H7 (cell line): ENCODE data around the gene KCNH6. TPM values are rescaled to one million over a fixed set of nuclear protein-coding genes. Genes with fewer than 3 reads are reported as not detected.

Source experiments
- DNase-seq: peaks from one replicate; pipeline ENCODE4 v3.0.0; 2012
- H3K27me3 ChIP-seq: 2 replicates; pipeline ENCODE4 v1.6.0; 2011; ENCODE audit warnings: mild to moderate bottlenecking, low read length; ENCODE audit not compliant: control insufficient read depth, insufficient read depth
- H3K36me3 ChIP-seq: replicated peaks from 2 replicates; pipeline ENCODE4 v1.5.1; 2011; ENCODE audit warnings: low read length; ENCODE audit not compliant: control insufficient read depth, insufficient read depth
- H3K4me3 ChIP-seq: 2 replicates; pipeline ENCODE4 v1.5.1; 2011; ENCODE audit warnings: low read depth, mild to moderate bottlenecking, control low read depth, low read length, moderate library complexity; ENCODE audit not compliant: insufficient read depth
- total RNA-seq: library from RNA; depleted of rRNA; stranded (reverse); fragments of >200 nt; shearing (Covaris generic); gene quantifications from 2 replicates; pipeline ENCODE4 v1.2.3, GENCODE V29; 2014

The KCNH6 gene
- total RNA-seq, 1 experiment from 2014 or later = 1.5 TPM

- DNase-seq = peak; percentile 65
- Histone ChIP-seq H3K36me3 (no peaks in the 10 kb centered on the region), H3K4me3 (no peak overlapping the region), H3K27me3 (no peaks in the 10 kb centered on the region)
Measured at GRCh38 chr17:63542942-63543821, 20.0 kb downstream of the KCNH6 start.

DNA sequence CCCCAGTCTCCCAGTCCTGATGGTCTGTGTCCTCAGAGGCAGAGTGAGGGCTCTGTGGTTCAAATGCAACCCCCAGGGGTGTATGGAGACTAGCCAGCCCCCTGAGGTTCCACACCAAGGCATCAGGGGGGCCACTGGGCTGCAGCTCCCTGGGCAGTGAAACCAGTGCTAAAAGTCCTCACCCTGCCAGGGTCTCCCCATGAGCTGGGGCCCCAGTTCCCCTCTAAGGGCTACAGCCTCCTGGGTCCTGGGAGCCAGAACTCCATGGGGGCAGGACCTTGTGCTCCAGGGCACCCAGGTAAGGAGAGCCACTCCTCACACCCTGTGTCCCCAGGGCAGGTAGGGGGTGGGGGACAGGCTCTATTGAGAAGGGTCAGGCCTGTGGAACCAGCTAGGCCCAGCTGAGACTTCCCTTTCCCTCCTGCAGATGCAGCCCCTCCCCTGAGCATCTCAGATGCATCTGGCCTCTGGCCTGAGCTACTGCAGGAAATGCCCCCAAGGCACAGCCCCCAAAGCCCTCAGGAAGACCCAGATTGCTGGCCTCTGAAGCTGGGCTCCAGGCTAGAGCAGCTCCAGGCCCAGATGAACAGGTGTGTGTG, 20.8 kb downstream of the KCNH6 start:
- Histone ChIP-seq H3K36me3 (no peaks in the 10 kb centered on the region), H3K4me3 (no peak overlapping the region), H3K27me3 (no peaks in the 10 kb centered on the region)
- peak; percentile 37 for DNase-seq

DNA sequence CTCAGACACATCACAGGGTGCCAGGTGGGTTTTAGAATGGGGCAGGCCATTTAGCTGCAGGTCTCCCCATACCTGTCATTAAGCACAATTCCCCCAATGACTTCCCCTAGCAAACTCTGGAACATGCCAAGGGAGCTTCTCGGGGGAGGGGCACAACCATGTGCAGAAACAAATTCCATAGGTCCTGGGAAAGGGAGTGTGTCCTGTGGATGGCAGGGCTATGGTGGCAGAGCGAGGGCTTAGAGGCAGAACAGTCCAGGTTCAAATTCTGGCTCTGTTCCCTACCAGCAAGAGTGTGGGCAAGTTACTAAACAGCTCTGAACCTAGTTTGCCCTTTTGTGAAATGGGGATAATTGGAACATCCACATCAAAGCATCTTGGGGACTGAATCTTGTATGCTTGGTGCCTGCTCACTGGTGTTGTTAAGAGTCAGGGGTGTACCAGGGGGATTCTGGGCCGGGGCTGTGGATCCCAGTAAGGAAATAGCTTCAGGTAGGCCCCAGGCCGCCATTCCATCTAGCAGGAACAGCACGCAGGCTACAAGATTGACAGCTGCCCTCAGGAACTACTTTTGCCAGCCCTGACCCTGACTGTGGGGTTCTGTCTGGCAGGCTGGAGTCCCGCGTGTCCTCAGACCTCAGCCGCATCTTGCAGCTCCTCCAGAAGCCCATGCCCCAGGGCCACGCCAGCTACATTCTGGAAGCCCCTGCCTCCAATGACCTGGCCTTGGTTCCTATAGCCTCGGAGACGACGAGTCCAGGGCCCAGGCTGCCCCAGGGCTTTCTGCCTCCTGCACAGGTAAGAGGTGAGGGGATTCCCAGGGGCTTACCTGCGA, 21.5 kb downstream of the KCNH6 start:
- Histone ChIP-seq H3K36me3 (no peaks in the 10 kb centered on the region), H3K4me3 (no peak overlapping the region), H3K27me3 (no peaks in the 10 kb centered on the region)
- DNase-seq = peak; percentile 42

DNA sequence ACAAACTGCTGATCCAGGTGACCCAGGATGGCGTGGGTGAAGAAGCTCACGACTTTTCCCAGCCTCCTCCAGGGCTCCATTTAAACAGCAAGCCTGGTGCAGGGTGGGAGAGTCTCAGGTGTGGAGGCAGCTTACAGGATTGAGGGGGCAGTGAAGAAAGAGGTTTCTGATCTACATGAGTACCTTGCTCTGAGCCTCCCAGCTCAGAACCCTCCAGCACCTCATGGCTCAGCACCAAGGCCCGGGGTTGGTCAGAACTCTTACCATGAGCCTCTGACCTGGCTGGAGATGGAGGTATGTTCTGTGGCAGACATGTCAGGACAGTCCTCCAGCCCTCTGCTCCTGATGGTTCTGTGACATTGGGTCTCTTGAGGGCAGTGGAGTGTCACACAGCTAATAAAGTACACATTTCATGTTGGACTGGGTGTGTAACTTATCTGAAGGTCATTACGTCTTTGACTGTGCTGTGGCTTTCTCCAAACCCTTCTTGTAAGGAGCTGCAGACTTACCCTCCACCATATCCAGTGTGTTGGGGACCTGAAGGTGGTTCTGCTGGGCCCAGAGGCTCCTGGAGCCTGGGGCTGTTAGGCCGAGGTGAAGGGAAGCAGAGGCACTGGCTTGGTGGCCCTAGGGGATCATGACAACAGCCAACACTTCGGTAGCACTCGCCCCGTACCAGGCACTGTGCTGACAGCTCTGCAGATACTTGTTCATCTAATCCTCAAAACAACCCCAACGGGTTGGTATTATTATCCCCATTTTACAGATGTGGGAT, 23.3 kb downstream of the KCNH6 start:
- no peaks in the 10 kb centered on the region for H3K27me3 ChIP-seq
- H3K4me3 ChIP-seq = no peak overlapping the region
- no peak for DNase-seq
- no peaks in the 10 kb centered on the region for H3K36me3 ChIP-seq

DNA sequence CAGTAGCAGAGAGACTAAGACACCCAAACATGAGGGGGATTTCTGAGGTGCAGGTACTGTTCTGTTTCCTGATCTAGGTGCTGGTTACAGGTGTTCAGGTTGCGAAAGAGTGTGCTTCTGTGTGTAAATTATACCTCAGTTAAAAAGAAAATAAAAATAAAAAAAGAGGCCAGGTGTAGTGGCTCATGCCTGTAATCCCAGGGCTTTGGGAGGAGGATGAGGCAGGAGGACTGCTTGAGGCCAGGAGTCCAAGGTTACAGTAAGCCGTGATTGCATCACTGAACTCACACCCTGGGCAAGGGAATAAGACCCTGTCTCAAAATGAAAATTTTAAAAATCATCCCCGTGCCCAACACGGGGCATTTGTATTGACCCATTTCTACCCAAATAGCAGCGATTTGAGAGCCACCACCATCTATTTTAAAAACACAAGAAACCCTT, 23.9 kb downstream of the KCNH6 start:
- DNase-seq = no peak
- H3K36me3 ChIP-seq = no peaks in the 10 kb centered on the region
- no peaks in the 10 kb centered on the region for H3K27me3 ChIP-seq
- H3K4me3 ChIP-seq = no peak overlapping the region

DNA sequence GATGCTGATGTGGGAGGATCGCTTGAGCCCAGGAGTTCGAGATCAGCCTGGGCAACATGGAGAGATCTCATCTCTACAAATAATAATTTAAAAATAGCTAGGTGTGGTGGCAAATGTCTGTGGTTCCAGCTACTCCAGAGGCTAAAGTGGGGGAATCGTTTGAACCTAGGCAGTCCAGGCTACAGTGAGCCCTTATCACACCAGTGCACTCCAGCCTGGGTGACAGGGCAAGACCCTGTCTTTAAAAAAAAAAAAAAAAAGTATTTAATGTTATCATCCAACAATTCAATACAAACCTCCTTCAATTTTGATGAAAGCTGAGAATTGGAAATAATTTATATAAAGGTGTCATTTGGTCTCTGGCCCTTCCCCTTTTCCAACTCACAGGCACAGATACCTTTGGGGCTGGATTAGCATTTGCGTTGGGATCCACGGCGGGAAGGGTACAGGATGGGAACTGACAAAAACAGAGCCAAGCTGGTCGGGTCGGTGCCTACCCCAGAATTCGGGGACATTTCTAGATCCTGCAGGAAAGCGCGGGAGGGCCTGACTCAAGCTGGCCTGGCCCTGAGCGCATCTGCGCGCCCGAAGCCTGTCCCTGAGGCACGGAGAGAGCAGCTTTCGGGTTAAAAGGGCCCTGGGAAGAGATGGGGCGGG, 26.3 kb downstream of the KCNH6 start:
- no peak for DNase-seq
- H3K36me3 ChIP-seq = no peaks in the 10 kb centered on the region
- H3K4me3 ChIP-seq = peak overlapping the region; percentile 80
- no peaks in the 10 kb centered on the region for H3K27me3 ChIP-seq

DNA sequence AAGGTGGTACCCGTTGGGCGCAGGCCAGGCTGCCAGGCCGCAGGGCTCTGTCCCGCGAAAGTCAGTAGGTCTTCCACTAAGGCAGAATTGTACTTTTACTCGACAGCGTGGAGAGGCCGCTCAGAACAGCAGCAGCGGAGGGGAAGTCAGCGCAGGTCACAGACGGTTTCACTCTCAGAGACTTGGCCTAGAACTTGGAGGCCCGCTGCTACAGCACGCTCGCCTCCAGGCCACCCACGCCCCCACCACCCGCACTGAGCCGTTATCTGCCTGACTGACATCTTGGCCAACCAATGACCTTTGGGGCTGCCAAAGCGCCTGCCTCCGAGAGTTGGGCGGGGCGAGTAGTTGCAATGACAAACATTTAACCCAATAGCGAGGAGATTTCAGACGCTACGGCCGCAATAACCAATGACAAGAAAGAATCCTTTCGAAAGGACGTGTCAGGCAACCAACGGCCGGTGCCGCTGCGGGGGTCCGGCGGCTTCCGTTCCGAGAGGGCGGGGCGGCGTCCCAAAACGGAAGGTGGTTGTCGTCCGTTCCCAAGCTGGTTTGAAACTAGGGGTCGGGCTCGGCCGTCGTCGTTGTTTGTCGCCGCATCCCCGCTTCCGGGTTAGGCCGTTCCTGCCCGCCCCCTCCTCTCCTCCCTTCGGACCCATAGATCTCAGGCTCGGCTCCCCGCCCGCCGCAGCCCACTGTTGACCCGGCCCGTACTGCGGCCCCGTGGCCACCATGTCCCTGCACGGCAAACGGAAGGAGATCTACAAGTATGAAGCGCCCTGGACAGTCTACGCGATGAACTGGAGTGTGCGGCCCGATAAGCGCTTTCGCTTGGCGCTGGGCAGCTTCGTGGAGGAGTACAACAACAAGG, 27.0 kb downstream of the KCNH6 start, which contains the start of gene DCAF7:
DCAF7 (plus strand) TSS at position 532 of the 871 bp plus-strand sequence; CDS start at position 733, 201 bp downstream.
- peak within 1 kb of the TSS; percentile 99 for H3K4me3 ChIP-seq
- DNase-seq = peak; percentile 100

GRCh38 chr17:63550817-63551639, 27.9 kb downstream of the KCNH6 start:
- no peaks in the 10 kb centered on the region for H3K36me3 ChIP-seq
- peak overlapping the region; percentile 99 for H3K4me3 ChIP-seq
- peak; percentile 67 for DNase-seq
- H3K27me3 ChIP-seq = no peaks in the 10 kb centered on the region

More for the DNA sequence above, 27.0 kb downstream of the KCNH6 start, which contains the start of gene DCAF7:
- Histone ChIP-seq H3K36me3 (no peaks in the 10 kb centered on the region), H3K27me3 (no peaks in the 10 kb centered on the region)

- no peaks in the 10 kb centered on the region for H3K27me3 ChIP-seq
- no peaks in the 10 kb centered on the region for H3K36me3 ChIP-seq
- H3K4me3 ChIP-seq = peak overlapping the region; percentile 21; the same call in 1 of the 2 replicates
- no peak for DNase-seq
Measured at GRCh38 chr17:63552211-63552610, 29.1 kb downstream of the KCNH6 start.

GRCh38 chr17:63555500-63556156, 32.5 kb downstream of the KCNH6 start:
- no peaks in the 10 kb centered on the region for H3K36me3 ChIP-seq
- no peak for DNase-seq
- H3K27me3 ChIP-seq = no peaks in the 10 kb centered on the region
- no peak overlapping the region for H3K4me3 ChIP-seq

DNA sequence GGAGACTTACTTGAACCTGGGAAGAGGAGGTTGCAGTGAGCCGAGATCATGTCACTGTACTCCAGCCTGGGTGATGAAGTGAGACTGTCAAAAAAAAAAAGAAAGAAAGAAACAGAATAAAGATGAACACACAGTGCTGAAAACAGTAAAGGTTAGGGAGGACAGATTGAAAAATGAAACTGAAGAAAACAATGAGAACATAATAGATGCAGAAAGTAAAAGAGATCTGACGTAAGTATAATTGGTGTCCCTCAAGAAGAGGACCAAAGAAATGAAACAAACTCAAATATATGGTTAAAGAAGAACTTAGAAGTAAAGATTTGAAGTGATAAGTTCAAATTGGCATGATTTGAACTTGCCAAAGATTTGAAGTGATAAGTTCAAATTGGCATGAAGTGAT, 34.3 kb downstream of the KCNH6 start:
- H3K36me3 ChIP-seq = no peaks in the 10 kb centered on the region
- no peak overlapping the region for H3K4me3 ChIP-seq
- no peak for DNase-seq
- no peaks in the 10 kb centered on the region for H3K27me3 ChIP-seq

GRCh38 chr17:63558441-63558840, 35.3 kb downstream of the KCNH6 start:
- no peaks in the 10 kb centered on the region for H3K27me3 ChIP-seq
- no peak overlapping the region for H3K4me3 ChIP-seq
- H3K36me3 ChIP-seq = no peaks in the 10 kb centered on the region
- DNase-seq = no peak
